ENCODE data around the gene RASIP1.
"Not testable (repeated sequence)": the region's sequence is repeated elsewhere in the genome, so short reads cannot be mapped to it uniquely, and the experiment has no call there.

Gene RASIP1

DNA sequence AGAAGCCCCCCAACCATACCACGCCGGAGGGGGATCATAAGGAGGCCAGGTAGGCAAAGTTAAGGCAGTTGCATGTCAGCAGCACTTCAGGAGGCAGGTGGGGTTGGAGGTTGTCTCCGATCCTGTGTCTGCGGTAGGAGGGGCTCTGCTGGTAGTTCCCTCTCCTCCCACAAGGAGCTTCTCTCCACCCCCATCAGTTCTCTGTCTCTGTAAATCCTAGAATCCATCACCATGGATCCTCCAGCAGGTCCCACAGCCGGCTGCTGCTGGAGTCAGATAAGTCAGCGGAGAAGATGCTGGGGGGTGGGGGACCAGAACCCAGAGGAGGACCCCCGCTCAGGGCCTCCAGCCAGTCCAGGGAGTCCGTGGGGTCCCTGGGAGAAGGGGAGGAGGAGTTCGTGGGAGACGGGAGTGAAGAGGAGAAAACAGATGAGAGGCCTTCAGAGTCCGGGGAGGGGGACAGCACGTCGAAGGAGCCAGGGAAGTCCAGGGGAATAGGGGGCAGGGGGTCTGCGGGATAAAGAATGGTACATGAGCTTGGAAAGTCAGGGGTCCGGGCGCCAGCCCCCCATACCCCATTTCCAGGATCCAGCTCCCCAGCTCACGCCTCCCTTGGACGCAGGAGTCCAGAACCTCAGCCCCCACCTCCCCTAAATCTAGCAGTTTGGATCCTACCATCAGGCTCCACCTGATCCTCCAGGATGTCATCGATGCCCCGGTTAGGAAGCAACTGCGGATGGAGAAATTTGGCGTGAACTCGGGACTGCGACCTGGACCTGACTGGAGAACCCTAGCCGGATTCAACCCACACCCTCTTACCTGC lies 27.2 kb downstream of the RASIP1 start:
- in situ Hi-C loops (cut with MboI; ENCODE audit: low sequenced_read_pairs): no loop called here

DNA sequence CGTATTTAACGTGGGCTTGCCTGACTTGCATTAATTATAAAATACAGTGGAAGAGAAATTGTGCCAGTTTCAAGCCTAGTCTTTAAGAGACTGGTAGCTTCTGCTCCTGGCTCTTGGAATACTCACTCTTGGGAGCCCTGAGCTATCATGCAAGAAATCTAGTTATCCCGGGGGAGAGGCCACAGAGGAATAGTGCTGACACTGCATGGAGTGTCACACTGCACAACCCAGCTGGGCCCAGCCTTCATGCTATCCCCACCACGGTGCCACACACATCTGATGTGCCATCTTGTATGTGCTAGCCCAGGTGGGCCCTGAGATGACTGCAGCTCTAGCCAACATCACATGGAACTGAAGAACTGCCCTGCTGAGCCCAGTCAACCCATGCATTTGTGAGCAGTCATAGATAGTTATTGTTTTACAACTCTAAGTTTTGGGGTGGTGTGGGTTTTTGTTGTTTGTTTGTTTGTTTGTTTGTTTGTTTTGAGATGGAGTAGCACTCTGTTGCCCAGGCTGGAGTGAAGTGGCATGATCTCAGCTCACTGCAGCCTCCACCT lies 29.2 kb downstream of the RASIP1 start:
- in situ Hi-C loops (cut with MboI; ENCODE audit: low sequenced_read_pairs): no loop called here

DNA sequence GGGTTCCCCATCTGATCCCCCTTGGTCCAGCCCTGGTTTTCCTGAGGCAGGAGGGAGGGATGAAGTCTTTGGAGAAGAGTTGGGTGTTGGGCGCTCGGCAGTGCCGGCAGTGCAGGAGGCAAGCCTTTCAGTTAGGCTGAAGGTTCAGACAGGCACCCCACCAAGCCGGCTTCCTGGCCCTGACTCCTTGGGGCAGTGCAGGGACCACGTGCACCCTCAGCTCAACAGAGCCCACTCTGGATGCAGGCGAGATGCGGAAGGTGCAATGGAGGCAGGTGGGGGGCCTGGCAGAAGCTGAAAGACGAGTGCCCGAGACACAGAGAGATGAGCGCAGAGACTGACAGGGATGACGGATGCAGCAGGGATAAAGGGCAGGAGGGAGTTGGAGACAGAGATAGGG lies 31.9 kb downstream of the RASIP1 start:
- in situ Hi-C loops (cut with MboI; ENCODE audit: low sequenced_read_pairs): no loop called here

DNA sequence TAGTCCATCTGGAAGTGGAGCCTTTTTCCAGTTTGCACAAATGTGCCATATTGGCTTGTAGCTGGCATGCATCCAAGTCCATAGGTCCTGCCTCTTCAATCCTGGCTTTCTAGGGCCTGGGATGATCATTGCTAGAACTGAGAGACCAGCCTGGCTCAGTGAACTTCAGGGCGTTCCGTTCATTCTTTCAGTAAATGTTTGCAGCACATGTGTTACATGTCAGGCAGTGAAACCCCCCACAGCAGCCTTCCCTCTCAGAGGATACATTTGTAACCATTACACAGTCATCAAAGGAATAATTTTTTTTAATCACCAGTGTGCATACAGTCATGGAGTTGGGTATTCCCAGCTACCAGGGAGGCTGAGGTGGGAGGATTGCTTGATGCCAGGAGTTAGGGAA lies 35.0 kb downstream of the RASIP1 start:
- in situ Hi-C loops (cut with MboI; ENCODE audit: low sequenced_read_pairs): no loop called here

DNA sequence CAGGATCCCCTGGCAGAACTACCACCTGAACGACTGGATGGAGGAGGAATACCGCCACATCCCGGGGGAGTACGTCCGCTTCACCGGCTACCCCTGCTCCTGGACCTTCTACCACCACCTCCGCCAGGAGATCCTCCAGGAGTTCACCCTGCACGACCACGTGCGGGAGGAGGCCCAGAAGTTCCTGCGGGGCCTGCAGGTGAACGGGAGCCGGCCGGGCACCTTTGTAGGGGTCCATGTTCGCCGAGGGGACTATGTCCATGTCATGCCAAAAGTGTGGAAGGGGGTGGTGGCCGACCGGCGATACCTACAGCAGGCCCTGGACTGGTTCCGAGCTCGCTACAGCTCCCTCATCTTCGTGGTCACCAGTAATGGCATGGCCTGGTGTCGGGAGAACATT lies 37.1 kb downstream of the RASIP1 start:
- in situ Hi-C loops (cut with MboI; ENCODE audit: low sequenced_read_pairs): no loop called here

DNA sequence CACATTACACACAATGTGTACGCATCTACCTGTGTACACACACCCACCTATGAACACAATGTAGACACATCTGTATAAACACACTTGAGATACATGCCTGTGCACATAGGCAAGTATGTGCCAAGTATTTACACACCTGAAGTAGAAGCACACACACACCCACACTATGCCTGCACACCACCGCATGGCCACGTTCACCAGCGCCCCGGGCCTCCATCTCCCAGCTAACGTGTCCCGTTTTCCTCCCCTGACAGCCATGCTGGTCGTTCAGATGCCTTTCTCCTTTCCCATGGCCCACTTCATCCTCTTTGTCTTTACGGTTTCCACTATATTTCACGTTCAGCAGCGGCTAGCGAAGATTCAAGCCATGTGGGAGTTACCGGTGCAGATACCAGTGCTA lies 37.7 kb downstream of the RASIP1 start:
- in situ Hi-C loops (cut with MboI; ENCODE audit: low sequenced_read_pairs): no loop called here

DNA sequence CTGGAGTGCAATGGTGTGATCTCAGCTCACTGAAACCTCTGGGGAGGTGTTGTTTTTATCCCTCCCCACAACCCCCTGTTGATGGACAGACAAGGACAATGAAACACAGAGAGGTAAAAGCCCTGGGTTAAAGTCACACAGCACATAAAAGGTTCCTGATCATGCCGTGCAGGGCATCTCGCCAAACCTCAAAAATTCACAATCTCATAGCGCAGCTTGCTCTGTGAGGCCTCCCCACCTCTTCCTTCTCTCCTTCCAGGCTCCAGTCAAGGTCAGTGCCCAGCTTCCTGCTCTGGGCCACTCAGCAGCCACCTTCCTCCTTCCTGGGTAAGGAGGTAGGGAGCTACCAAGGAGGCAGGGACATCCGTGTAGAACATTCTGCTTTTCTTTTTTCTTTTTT lies 42.4 kb downstream of the RASIP1 start:
- in situ Hi-C loops (cut with MboI; ENCODE audit: low sequenced_read_pairs): no loop called here

DNA sequence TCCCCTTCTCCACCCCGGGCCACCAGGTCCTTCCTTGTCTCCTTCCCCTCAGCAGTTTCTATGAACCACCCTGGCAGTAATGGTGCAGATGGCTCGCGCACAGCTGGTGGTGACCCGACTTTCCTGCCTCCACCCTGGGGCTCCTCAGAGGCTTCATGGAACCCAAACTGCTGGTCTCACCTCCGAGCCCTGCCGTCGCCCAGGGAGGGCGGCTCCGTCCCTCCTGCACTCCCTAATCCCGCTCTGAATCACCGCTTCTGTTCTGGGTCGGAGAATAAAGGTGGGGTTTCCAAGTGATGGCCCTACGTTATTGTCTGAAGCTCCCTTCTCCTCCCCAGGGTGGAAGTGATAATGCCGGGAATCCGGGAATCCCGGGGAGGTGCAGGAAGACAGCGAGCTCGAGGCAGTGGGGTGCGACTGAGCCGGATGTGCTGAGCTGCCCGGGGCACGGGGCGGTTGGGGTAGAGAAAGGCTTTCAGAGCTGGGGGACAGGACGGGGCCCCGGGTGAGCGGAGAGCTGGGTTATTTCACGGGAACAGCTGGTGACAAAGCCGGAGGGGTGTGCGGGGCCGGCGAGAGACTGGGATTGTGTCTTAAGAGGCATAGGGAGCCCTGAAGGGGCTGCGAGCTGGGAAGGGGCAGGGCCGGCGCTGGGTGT lies 43.9 kb downstream of the RASIP1 start:
- in situ Hi-C loops (cut with MboI; ENCODE audit: low sequenced_read_pairs): no loop called here

DNA sequence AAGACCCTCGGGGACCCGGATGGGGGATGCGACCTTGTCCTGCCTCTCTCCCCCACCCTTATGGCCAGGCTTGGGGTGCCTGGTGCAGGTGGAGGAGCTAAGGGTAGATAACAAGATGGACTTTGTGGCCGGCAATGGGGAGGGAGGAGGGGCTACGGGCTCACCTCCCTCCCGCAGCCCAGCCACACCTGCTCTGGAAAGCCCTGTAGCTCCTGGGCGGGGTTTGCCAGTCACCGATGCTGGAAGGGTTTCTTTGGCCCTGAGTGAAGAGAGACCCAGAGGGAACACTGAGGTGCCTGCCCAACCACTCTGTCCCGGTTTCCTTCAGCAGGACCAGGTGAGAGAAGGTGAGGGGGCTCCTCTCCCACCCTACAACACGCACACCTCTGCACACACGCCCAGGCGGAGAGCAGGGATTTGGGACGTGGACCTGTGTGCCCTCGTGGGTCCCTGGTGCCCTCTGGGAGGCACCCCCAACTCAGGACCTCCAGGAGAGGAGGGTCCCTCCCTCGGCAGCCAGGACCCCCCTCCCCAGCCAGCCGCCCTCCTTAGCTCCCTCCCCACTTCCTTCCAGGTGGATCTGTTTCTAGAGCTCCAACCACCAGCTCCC lies 44.6 kb downstream of the RASIP1 start, which contains the start of gene FUT2:
TSS of gene FUT2 (plus strand) at position 229 of the 610 bp plus-strand sequence. CDS start 6,986 bp downstream, outside the sequence.
- in situ Hi-C loops (cut with MboI; ENCODE audit: low sequenced_read_pairs): no loop called here

DNA sequence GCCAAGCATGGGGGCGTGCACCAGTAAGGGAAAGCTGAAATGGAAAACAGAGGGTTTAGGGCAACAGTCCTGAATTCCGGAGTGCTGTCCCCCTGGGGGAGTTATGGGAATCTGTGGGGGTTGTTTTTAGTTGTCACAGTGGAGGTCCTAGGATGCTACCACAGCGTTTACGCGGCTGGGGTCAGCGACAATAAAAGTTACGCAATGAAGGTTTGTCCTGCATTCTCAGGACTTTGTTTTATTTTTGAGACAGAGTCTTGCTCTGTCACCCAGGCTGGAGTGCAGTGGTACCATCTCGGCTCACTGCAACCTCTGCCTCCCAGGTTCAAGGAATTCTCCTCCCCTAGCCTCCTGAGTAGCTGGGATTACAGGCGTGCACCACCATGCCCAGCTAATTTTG lies 46.8 kb downstream of the RASIP1 start:
- in situ Hi-C loops (cut with MboI; ENCODE audit: low sequenced_read_pairs): not testable (repeated sequence)

DNA sequence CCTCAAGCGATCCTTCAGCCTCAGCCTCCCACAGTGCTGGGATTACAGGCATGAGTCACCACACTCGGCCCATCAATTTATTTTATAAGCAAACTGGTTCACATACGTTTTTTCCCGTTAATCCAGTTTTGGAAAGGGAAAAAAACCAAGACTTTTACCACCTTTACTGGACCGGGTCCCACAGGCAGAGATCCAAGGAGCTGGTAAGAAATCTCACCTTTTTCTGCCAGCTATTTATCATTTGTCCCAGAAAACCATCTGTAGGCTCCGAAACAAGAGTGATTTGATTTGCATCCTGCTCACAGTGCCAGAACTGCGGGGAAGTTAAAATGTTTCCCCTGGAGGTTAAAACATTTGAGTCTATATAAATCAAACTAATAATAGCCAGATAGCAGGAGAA lies 51.0 kb downstream of the RASIP1 start:
- in situ Hi-C loops (cut with MboI; ENCODE audit: low sequenced_read_pairs): no loop called here

DNA sequence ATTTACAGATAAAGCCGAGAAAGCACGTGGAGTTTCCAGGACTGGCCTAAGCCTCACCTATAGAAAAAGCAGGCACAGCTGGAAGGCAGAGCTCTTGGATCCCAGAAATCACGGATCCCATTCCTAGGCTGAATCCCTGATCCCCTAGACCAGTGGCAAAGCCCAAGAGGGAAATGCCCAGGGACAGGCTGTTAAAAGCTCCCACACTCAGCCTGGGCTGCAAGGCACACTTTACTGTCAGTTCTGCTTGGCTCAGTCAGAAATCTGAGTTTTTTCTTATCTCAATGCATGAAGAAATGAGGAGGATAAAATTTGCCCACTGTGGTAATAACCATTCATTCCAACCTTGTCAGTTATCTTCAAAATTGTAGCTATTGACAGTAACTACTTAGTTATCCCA lies 52.6 kb downstream of the RASIP1 start:
- in situ Hi-C loops (cut with MboI; ENCODE audit: low sequenced_read_pairs): no loop called here

DNA sequence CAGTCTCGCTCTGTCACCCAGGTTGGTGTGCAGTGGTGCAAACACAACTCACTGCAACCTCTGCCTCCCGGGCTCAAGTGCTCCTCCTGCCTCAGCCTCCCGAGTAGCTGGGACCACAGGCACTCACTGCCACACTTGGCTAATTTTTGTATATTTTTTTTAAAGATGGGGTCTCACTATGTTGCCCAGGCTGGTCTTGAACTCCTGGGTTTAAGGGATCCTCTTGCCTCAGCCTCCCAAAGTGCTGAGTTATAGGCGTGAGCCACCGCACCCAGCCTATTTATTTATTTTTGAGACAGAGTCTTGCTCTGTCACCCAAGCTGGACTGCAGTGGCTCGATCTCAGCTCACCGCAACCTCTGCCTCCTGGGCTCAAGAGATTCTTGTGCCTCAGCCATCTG lies 53.8 kb downstream of the RASIP1 start:
- in situ Hi-C loops (cut with MboI; ENCODE audit: low sequenced_read_pairs): not testable (repeated sequence)

DNA sequence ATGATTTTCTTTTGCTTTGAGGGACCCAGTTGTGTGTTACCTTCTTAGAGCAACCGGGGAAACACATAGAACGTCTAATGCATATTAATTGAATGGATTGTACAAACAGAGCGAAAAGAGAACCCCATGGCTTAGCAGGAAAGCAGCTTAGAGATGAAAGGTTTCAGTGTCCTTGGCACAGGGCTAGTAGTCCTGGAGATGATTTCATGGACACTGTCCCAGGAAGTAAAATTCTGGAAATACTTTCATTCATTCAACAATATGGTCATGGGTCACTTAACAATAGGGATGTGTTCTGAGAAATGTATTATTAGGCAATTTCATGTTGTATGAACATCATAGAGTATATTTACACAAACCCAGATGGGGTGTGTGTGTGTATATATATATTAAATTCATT lies 54.3 kb downstream of the RASIP1 start:
- in situ Hi-C loops (cut with MboI; ENCODE audit: low sequenced_read_pairs): no loop called here

DNA sequence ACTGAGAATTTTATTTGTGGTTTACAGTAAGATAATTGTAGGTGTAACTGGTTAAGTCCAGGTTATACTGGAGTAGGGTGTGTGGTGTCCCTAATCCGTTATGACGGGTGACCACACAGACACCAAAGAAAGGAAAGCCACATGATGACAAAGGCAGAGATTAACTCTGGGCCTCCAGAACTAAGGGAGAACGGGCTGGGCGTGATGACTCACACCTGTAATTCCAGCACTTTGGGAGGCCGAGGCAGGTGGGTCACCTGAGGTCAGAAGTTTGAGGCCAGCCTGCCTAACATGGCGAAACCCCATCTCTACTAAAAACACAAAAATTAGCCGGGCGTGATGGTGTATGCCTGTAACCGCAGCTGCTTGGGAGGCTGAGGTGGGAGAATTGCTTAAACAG lies 54.8 kb downstream of the RASIP1 start:
- in situ Hi-C loops (cut with MboI; ENCODE audit: low sequenced_read_pairs): no loop called here

DNA sequence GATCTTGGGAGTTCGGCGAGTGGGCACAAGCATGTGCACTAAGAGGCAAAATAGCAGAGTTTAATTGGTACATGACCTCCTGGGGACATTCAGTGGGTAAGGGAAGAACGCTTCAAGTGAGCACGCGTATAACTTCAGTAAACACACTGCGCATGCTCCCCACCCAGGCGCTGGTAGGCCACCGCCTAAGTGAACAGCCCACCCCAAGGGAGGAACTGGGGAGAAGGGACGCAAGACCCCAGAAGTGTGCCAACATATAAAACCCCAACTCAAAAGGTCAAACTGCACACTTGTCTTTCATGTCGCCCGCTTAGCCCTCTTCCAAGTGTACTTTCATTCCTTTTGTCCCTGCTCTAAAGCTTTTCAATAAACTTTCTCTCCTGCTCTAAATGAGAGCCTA lies 57.1 kb downstream of the RASIP1 start:
- in situ Hi-C loops (cut with MboI; ENCODE audit: low sequenced_read_pairs): no loop called here

DNA sequence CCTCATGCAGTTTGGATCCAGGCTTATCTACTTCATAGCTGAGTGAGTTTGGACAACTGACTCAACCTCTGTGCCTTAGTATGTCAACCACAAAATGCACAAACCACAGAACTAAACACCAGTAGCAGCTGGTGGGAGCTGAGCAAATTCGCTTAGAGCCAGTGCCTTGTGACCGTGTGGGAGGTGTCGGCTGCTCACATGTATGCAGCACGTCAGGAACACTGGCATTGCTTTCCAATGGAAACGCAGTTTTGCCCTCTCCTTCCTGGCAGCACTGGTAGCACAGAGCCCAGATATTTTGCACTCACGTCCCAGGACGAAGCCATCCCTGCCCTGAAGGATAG lies 59.3 kb downstream of the RASIP1 start:
- in situ Hi-C loops (cut with MboI; ENCODE audit: low sequenced_read_pairs): no loop called here

DNA sequence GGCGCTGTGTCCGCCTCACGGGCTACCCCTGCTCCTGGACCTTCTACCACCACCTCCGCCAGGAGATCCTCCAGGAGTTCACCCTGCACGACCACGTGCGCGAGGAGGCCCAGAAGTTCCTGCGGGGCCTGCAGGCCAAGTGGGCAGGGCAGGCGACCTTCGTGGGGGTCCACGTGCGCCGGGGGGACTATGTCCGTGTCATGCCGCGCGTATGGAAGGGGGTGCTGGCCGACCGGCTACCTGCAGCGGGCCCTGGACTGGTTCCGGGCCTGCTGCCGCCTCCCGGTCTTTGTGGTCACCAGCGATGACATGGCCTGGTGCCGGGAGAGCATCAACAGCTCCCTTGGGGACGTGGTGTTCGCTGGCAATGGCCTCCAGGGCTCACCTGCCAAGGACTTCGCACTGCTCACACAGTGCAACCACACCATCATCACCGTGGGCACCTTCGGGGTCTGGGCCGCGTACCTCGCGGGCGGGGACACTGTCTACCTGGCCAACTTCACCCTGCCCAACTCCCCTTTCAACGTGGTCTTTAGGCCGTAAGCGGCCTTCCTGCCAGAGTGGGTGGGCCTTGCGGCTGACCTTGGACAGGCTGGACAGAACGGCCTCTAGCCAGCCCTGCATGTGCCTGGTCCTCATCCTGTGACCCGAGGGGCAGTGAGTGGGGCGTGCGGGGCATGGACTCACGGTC lies 59.8 kb downstream of the RASIP1 start:
- in situ Hi-C loops (cut with MboI; ENCODE audit: low sequenced_read_pairs): no loop called here

DNA sequence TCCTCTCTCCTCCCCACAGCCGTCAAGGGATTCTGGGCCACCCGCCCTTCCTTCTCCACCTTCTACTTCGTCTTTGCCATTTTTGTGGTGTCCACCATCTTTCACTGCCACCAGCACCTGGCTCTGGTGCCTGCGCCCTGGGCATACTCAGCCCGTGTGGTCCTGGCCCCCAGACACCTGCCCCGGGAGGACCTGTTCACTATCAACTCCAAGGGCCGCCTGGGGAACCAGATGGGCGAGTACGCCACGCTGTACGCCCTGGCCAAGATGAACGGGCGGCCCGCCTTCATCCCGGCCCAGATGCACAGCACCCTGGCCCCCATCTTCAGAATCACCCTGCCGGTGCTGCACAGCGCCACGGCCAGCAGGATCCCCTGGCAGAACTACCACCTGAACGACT lies 60.4 kb downstream of the RASIP1 start:
- in situ Hi-C loops (cut with MboI; ENCODE audit: low sequenced_read_pairs): not testable (repeated sequence)

DNA sequence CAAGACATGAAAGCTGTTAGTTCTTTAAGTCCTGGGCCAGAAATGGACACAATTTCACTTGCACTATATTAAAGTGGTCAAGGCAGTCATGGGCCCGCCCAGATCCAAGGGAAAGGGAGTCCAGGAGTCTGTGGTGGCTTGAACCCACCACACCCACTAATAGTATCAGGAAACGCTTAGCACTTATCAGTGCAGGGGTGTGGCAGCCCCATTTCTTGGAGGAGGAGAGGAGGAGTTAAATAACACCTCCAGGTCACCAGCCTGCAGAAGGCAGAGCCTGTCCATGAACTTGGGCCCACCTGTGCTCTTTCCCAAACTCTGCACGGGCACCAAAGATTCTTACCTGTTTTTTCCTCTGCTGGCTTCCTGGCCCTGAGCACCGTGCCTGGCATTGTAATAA lies 62.2 kb downstream of the RASIP1 start:
- in situ Hi-C loops (cut with MboI; ENCODE audit: low sequenced_read_pairs): no loop called here

DNA sequence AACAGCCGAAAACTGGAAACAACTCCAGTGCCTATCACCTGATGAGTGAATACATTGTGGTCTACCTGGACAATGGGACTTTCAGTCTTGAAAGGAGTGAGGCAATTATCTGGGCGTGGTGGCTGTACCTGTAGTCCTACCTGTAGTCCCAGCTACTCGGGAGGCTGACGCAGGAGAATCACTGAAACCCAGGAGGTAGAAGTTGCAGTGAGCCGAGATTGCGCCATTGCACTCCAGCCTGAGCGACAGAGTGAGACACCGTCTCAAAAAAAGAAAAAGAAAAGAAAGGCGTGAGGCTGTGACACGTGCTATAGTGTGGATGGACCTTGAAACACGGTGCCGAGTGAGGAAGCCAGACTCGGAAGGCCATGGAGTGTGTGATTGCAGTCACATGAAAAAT lies 63.5 kb downstream of the RASIP1 start:
- in situ Hi-C loops (cut with MboI; ENCODE audit: low sequenced_read_pairs): no loop called here

All from HL-60/S4 treated with retinoic acid at 250 ng/mL for 4 days and 3 days (cell line).